CD4-positive, alpha-beta T cell treated with Interferon gamma for 1 hour (primary cell): ENCODE measurements around the gene FBL.
"Not testable (repeated sequence)": the region's sequence is repeated elsewhere in the genome, so short reads cannot be mapped to it uniquely, and the experiment has no call there.

Experiments used
- DNase-seq: peaks from one replicate; pipeline ENCODE4 v3.0.0-alpha.2; 2020

The FBL gene

GRCh38 chr19:39820696-39821095, 25.5 kb downstream of the FBL start:
- no peak for DNase-seq

GRCh38 chr19:39819786-39820185, 26.4 kb downstream of the FBL start:
- no peak for DNase-seq

GRCh38 chr19:39818626-39819097, 27.5 kb downstream of the FBL start:
- DNase-seq, result no peak

- DNase-seq, result no peak
Observed at GRCh38 chr19:39817888-39818561, 28.2 kb downstream of the FBL start.

DNA sequence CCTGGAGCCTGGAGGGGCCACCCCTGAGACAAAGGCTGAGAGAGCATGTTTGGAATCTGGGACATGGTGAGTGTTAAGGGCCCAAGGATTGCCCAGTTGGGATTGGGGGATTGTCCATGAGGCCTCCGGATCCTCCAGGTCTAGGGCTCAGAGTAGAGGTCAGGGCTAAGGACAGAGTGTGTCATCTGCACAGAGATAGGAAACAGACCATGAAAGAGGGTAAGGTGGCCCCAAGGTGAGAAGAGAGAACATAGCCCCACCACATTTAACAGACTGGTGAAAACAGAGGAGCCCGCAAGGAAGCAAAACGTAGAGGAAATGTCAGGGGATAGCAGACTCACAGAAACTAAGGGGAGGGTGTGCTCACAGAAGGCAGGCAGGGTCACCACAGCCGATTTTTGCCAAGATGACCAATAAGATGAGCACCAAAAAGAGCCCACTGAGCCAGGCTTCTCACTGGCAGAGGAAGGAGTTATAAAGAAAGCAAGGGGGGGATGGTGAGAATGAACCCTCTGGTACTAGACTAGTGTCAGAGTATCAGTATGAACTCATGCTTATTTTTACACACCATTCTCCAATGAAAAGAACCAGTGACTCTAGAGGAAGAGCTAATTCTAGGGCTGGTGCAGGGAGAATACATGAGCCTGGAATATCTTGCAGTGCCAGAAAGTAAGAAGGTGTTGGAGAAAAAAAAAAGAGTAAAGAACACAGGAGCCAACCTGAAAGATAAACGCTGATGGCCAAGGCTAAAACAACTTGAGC, 29.7 kb downstream of the FBL start:
- no peak for DNase-seq

DNA sequence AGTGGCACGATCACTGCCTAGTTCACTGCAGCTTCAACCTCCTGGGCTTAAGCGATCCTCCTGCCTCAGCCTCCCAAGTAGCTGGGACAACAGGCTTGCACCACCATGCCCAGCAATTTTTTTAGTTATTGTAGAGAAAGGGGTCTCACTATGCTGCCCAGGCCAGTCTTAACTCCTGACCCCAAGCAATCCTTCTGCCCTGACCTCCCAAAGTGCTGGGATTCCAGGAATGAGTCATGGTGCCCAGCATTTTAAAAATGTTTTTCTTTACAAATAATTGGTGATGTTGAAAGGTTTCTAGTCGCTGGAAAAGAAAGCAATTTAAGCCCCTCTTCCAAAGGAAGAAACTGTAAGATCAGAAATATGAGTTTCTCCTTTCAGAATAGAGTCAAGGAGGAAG, 31.6 kb downstream of the FBL start:
- DNase-seq, result no peak

- DNase-seq, result not testable (repeated sequence)
Observed at GRCh38 chr19:39814111-39814510, 32.1 kb downstream of the FBL start.

- DNase-seq, result no peak
Observed at GRCh38 chr19:39813264-39813993, 32.8 kb downstream of the FBL start.

- DNase-seq, result no peak
Observed at GRCh38 chr19:39811064-39811463, 35.1 kb downstream of the FBL start.

DNA sequence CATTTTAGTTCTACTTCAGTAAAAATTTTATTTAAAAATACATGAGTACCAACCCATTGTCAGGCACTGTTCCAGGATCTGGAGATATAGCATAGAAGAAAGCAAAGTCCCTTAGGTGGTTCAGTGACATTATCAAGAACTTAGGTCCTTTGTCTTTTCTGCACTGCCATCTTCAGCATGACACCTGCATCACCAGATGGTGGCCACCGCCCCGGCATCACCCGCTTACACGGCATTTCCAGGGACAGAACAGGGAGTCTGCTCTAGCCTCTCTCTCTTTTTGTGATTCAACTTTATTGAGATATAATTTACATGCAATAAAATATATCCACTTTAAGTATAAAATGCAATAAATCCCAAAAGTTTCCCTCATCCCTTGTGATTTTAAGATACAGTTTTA, 35.8 kb downstream of the FBL start:
- DNase-seq, result no peak

DNA sequence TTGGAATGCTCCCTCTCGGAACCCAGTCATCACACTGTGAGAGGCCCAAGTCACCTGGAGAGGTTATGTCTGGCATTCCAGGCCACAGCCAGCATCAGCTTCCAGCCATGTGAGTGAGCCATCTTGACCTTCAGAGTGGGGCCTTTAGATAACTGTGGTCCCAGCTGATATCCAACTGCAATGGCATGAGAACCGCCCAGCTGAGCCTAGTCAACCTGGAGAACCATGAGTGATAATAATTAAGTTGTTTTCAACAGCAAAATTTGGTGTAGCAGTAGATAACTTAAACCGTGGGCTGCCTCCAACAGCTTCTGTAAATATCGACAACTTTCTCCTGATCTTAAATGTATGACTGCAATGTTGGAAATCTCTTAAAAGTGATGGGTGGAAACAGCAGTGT, 36.8 kb downstream of the FBL start:
- no peak for DNase-seq

- not testable (repeated sequence) for DNase-seq
Observed at GRCh38 chr19:39808688-39809087, 37.5 kb downstream of the FBL start.

DNA sequence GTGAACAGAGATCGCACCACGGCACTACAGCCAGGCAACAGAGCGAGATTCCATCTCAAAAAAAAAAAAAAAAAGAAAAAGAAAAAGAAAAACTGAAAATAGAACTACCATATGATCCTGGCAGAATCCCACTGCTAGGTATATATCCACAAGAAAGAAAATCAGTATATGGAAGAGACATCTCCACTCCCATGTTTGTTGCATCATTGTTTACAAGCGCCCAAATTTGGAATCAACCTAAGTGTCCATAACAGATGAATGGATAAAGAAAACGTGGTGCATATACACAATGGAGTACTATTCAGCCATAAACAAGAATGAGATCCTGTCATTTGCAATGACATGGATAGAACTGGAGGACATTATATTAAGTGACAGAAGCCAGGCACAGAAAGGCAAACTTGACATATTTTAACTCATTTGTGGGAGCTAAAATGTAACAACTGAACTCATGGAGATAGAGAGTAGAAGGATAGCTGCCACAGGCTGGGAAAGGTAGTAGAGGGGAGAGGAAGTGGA, 38.3 kb downstream of the FBL start:
- no peak for DNase-seq

GRCh38 chr19:39805104-39805503, 41.1 kb downstream of the FBL start:
- DNase-seq, result no peak

GRCh38 chr19:39802958-39803357, 43.2 kb downstream of the FBL start:
- DNase-seq, result no peak

DNA sequence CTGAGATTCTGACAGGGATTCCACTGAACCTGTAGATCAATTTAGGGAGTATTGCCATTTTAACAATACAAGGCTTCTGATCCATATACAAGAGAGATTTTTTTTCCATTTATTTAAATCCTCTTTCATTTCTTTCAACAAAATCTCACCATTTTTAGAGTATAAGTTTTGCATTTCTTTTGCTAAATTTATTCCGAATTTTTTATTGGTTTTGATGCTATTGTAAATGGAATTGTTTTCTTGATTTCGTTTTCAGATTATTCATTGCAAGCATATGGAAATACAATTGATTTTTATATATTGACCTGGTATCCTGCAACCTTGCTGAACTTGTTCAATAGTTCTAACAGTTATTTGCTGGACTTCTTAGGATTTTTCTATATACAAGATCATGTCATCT, 49.1 kb downstream of the FBL start:
- DNase-seq, result no peak

- no peak for DNase-seq
Observed at GRCh38 chr19:39796000-39796498, 50.1 kb downstream of the FBL start.

GRCh38 chr19:39795001-39795400, 51.2 kb downstream of the FBL start:
- DNase-seq, result no peak

- peak; percentile 72 for DNase-seq
Observed at GRCh38 chr19:39792999-39793546, 53.1 kb downstream of the FBL start.

GRCh38 chr19:39788244-39788643, 57.9 kb downstream of the FBL start:
- no peak for DNase-seq
